ENCODE data around the gene FAM216A. TPM values are rescaled to one million over a fixed set of nuclear protein-coding genes. Genes with fewer than 3 reads are reported as not detected.
A peak's percentile ranks its signal among the peaks of the same experiment; 100 is the strongest.

FAM216A gene
- total and polyA plus RNA-seq, 9 of the 15 experiments (the other 6 are each of a cell fraction or from before 2014, with no cell fraction given) = 17.2 to 96.9 (median 48.5) TPM

DNA sequence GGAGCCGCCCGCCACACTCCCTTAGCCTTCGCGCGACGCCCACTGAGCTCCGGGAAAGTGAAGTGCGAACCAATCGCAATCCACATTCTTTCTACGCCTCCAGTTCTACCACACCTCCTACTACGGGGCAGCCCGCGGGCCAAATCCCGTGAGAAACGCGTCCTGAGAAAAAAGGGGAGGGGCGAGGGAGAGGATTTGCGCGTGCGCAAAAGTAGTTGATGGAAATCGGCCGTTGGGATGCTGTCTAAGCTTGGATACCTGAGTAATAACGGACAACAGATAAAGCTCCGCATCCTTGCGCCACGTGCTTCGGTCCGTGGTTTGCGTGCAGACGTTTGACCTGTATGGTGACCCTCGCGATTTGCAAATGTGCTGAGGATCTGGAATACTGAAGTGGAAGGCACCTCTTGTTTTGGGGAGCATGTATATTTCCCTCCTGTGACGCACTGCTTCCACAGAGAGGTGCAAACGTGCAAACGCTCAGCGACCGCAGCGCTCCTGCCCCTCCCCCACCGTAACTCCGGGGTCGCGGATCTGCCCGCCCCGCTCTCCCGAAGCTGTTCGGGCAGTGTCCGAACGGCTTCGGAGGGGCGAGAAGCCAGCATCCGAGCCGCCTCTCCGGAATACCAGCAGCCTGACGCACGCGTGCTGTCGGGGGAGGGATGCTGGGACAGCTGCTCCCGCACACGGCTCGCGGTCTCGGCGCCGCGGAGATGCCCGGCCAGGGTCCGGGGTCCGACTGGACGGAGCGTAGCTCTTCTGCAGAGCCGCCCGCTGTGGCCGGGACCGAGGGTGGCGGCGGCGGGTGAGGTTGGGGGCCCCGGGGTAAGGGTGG lies at the start of gene FAM216A, which contains the start of gene GPN3 (continued):
- TF ChIP-seq E2F8 (IDR thresholded peaks at IDR 0.05; ENCODE audit: low read depth, partially characterized antibody) (no peak), SMAD4 (CRISPR knock-in tag; conservative IDR thresholded peaks at IDR 0.05) (peak; percentile 20), DIDO1 (tag; IDR thresholded peaks at IDR 0.05; ENCODE audit: low read depth) (no peak), HLTF (IDR thresholded peaks at IDR 0.05) (no peak), ZNF24 (IDR thresholded peaks at IDR 0.05) (no peak), TARDBP (IDR thresholded peaks at IDR 0.05) (no peak), NFIX (CRISPR knock-in tag; IDR thresholded peaks at IDR 0.05; ENCODE audit: low read depth) (no peak), MTA3 (IDR thresholded peaks at IDR 0.05; ENCODE audit: borderline replicate concordance) (peak; percentile 100), HCFC1 (IDR thresholded peaks at IDR 0.05; ENCODE audit: low read depth, low read length) (peak; percentile 72), MECOM (CRISPR knock-in tag; IDR thresholded peaks at IDR 0.05) (peak; percentile 85), ZFP1 (CRISPR knock-in tag; IDR thresholded peaks at IDR 0.05) (no peak), ZNF695 (CRISPR knock-in tag; IDR thresholded peaks at IDR 0.05) (no peak; the same call in 1 of the 2 replicates), NONO (IDR thresholded peaks at IDR 0.05; ENCODE audit: low read depth in 2 of 2, low read length in 1 of 2) (peak; percentile 2 to 73; a peak in 1 of 4 replicates), MEIS2 (IDR thresholded peaks at IDR 0.05; ENCODE audit: partially characterized antibody) (peak; percentile 34), SOX6 (IDR thresholded peaks at IDR 0.05) (no peak; the same call in 1 of the 2 replicates), HMG20A (CRISPR knock-in tag; conservative IDR thresholded peaks at IDR 0.05) (no peak), JUNB (CRISPR knock-in tag; conservative IDR thresholded peaks at IDR 0.05) (no peak), KAT7 (CRISPR knock-in tag; IDR thresholded peaks at IDR 0.05; ENCODE audit: borderline replicate concordance) (no peak), ZNF175 (CRISPR knock-in tag; IDR thresholded peaks at IDR 0.05; ENCODE audit: low read depth) (no peak), PTTG1 (tag; IDR thresholded peaks at IDR 0.05; ENCODE audit: low read depth) (no peak), BDP1 (IDR thresholded peaks at IDR 0.05; ENCODE audit: insufficient read depth, insufficient read length) (no peak), ZNF780A (CRISPR knock-in tag; IDR thresholded peaks at IDR 0.05) (no peak), PHB (CRISPR knock-in tag; IDR thresholded peaks at IDR 0.05) (no peak)
- TF ChIP-seq, protein P1, sequence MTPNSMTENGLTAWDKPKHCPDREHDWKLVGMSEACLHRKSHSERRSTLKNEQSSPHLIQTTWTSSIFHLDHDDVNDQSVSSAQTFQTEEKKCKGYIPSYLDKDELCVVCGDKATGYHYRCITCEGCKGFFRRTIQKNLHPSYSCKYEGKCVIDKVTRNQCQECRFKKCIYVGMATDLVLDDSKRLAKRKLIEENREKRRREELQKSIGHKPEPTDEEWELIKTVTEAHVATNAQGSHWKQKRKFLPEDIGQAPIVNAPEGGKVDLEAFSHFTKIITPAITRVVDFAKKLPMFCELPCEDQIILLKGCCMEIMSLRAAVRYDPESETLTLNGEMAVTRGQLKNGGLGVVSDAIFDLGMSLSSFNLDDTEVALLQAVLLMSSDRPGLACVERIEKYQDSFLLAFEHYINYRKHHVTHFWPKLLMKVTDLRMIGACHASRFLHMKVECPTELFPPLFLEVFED (CRISPR knock-in tag; conservative IDR thresholded peaks at IDR 0.05) = no peak

Measured in K562 (cell line).